Gastrocnemius medialis (tissue), 4 donors: ENCODE measurements around the gene ADGRD2.

Source experiments
- CTCF ChIP-seq, 5 experiments: fragments of 450-650 bp in 3 of 5; fragments of 200-600 bp in 2 of 5; sonication (generic) in 2 of 5; IDR thresholded peaks in 4 of 5; conservative IDR thresholded peaks in 1 of 5; 1 replicate in 4 of 5; 2 replicates in 1 of 5; pipeline ENCODE4 v1.5.1; 2016 to 2019; ENCODE audit warnings: antibody characterized with exemption in 5 of 5, mild to moderate bottlenecking in 3 of 5, moderate library complexity in 3 of 5
- POLR2A ChIP-seq, 2 donors: fragments of 450-650 bp; IDR thresholded peaks; one replicate each; pipeline ENCODE4 v1.6.1; 2017; ENCODE audit warnings: antibody characterized with exemption in 2 of 2, mild to moderate bottlenecking in 2 of 2, moderate library complexity in 2 of 2

GRCh38 chr9:124467410-124468060, 17.3 kb downstream of the ADGRD2 start:
- TF ChIP-seq POLR2A (IDR thresholded peaks at IDR 0.05) (no peak), CTCF (IDR thresholded peaks at IDR 0.05 in 4 of 5, conservative IDR thresholded peaks at IDR 0.05 in 1 of 5) (no peak)
